DMS153 (cell line): ENCODE data around the gene FAM174A.

Source experiments
- DNase-seq: peaks from one replicate; lab custom pipeline; 2025; lab: John Stamatoyannopoulos, UW

FAM174A gene

DNA sequence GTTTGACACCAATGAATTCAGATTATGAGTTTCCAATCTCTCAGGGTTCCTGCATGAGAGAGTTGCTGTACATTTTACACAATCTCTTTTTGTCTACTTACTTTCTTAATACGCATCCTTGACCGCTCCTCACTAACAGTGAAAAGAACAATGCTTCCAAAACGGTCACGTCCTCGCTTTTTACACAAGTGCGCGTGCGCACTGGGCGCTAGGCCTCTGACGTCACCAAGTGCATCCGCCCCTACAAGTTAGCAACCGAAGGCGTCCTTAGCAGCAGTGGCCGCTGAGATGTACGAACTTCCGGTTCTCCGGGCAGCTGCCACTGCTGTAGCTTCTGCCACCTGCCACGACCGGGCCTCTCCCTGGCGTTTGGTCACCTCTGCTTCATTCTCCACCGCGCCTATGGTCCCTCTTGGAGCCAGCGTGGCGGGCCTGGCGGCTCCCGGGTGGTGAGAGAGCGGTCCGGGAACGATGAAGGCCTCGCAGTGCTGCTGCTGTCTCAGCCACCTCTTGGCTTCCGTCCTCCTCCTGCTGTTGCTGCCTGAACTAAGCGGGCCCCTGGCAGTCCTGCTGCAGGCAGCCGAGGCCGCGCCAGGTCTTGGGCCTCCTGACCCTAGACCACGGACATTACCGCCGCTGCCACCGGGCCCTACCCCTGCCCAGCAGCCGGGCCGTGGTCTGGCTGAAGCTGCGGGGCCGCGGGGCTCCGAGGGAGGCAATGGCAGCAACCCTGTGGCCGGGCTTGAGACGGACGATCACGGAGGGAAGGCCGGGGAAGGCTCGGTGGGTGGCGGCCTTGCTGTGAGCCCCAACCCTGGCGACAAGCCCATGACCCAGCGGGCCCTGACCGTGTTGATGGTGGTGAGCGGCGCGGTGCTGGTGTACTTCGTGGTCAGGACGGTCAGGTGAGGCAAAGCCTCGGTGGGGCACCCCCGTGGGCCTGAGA is at the start of gene FAM174A:
Gene FAM174A (plus strand): TSS at position 315 of the 946 bp plus-strand sequence. CDS start 157 bp downstream, at position 472.
- DNase-seq = peak; percentile 85

DNA sequence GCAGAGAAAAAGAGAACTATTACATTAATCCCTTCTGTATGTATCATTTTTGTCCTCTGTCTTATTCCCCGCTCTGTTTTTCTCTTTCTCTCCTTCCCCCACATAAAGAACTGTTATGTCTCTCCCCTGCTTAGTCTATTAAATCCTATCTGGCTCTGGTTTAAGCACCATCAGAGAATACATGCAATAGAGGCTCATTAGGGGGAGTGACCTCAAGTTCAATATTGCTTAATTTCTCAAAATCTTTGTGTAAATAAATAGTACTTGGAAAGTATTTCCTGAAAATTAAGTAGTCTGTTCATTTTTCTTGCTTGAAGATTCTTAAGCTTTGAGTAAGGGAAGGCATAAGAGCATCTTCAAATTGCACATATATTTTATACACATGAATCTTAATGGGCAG is 41.2 kb upstream of the FAM174A start:
- no peak for DNase-seq

DNA sequence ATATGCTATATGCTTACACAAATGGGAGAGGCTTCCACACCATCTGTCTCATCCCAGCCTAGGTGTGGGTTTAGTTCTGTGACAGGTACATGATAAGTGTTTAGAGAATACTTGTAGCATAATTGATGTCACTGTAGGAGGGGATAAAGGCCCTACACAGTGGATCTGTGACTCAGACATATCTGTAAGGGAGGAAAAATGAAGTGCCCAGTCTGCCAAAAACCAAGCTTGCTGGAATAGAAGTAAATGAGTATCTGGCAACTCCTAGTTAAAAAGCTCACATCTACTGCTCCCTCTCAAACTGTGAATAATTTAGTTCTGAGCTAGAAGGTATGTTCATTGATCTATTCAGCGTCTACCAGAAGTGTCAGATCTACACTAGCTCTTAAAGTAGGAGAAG is 38.9 kb upstream of the FAM174A start:
- DNase-seq = peak; percentile 10

DNA sequence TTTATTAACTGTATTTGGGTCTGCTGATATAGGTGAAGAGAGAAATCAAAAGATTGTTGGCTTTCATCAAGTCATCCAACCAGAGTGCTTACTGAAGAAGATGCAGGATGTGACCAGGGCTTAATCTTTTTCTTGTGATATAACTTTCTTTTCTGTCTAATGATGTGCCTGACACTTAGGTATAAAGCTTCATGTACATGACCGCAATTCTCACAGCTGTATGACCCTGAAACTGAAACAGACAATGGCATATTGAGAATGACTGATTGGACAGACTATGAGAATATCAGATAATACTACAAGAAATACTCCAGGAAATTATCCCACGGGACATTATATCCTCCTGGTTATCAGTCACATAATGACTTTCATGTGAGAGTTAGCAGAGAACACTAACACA is 32.5 kb upstream of the FAM174A start:
- DNase-seq = no peak

DNA sequence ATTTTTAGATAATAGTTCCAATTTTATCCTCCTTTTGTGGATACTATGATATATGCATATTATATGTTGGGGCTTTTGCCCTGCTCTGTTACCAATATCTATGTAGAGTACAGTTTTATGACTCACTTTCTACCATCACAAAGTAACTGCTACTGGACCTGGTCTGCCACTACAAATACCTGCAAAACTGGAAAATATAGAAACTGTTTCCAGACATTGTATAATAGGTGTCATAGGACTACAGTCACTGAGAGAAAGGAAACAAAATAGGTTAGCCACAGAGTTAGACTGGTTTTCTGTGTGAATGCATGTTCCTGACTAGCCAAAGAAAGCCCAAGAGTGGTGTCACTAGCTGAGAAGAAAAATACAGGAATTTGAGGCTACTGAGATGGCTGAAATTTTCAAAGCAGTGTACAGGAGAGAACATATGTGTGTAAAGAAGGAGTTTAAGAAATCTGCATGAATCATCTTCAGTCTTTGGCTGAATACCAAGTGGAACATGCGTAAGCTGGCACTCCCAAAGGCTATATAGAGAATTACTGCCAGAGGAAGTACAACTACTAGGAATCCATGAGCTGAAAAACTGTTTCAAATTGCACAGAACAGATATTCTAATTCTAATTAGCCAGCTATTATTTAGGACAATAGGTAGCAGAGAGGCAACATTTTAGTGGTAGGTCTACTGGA is 29.0 kb upstream of the FAM174A start:
- DNase-seq = no peak

DNA sequence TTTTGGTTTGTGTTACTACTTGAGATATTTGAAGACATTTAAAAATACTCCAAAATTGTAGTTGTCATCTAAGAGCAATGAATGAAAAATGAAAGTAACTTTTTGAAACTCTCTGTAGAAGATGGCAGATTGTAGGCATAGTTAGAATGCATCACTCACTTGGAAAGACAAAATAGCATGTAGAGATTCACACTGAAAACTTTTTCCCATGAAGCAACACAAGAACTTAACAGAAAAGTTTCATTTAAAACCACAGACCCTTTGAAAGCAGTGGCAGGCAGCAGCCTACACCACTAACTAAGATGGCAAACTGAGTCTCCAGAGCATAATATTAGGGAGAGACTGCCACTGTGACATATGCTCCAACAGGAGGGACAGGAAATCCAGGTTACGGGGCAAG is 18.9 kb upstream of the FAM174A start:
- DNase-seq = no peak

DNA sequence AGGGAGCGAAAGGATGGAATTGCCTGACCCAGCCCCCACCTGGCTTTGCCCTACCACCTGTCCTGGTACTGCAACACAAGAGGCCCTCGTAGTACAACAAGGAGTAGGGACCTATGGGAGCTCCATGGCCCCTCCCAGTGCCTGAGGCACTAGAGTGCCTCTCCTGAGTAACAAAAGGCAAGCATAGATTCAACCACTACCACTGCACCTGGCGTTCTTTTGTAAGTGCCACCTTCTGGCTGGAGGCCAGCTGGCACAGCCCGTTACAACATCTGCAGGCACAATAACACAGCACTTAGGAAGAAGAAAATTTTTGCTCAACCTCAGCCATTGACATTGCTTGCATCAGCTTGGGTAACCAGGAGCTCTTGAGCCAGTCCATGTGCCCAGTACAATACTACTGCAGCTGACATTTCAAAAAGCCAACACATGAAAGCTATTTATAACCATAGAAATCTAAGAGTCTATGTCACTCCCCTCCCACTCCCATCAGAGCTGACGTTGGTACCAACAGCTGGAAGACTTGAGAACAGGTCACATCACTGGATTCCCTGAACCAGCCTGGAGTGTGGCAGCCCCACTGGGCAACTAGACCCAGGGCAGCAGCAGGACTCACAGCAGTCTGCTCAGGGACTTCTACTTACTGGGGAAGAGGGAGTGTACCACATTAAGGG is 17.7 kb upstream of the FAM174A start:
- peak; percentile 96 for DNase-seq

DNA sequence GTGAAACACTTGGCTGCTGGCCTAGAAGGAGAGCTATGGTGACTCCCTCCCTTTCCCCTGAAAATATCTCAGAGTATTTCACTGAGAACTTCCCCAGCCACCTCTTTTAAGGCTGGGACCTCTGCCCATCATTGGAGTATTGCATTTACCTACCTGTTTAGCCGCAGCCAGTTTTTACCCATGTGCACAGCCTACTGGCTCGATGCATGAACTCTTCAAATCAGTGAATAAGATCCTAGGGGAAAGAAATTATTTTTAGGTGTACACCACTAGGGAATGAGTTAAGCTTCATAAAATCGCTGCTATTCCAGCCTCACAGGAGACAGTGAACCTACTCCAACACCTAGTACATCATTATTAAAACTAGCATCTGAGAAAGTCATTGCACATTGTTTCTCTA is 16.8 kb upstream of the FAM174A start:
- no peak for DNase-seq

DNA sequence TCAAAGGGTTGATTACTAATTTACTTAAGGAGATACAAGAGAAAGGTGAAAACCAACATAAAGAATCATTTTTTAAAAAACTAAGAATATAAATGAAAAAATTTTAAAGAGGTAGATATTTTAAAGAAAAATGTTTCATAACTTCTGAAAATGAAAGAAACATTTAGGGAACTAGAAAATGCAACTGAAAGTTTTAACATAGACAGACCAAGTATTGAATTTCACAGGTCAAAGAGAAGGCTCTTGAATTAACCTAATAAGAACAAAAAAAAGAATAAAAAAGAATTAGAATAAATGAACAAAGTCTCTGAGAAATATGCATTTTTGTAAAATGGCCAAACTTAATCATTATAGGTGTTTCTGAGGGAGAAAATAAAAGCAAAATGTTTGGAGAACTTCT is 16.1 kb upstream of the FAM174A start:
- DNase-seq = no peak

DNA sequence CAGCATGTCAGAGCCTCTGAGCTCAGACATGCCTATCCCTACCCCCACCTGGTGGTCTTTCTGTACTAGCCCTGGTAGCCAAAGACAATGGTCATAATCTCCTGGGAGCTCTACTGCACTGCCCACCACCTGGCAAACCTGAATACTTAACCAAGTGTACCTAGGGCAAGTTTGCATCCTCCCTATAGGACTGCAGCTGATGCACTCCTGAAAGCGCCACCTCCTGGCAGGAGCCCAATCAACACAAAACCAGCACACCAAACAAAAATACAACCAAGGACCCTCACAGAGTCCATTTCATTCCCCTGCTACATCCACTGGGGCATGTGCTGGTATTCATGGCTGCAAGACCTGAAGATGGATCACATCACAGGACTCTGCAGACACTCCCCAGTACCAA is 14.8 kb upstream of the FAM174A start:
- DNase-seq = no peak

DNA sequence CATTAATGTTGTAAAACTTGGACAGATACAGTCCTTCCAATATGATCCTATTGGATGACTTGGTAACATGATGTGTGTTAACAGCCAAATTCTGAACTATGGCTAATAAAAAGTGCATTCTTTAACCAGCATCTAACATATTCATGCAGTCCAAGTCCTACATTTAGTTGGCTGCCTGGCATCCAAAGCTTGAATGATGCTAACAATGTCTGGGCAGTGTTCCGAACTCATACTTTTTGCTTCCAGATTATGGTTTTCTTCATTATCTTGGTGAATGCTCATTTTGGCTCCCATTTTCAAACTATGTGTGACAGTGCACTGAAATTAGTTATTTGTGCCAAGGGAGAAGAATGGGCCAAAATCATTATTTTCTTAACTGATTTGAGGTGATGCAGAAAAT is 2.8 kb downstream of the FAM174A start:
- no peak for DNase-seq

DNA sequence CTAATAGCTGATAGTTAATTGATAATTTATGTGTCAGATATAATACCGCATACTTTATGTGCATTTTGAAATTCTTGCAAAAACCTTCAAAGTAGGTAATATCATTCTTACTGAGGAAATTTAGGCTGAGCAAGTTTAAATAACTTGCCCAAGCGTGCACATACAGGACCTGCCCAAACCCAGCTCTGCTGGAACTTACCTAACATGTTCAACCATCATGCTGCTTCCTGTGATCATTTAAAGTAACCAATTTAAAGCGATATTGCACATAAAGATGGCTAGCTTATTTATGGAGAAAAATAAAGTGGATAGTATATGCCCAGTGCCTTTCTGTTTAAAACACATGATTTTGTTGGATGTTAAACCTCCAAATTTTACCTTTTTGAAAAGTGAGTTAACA is 4.3 kb downstream of the FAM174A start:
- no peak for DNase-seq

DNA sequence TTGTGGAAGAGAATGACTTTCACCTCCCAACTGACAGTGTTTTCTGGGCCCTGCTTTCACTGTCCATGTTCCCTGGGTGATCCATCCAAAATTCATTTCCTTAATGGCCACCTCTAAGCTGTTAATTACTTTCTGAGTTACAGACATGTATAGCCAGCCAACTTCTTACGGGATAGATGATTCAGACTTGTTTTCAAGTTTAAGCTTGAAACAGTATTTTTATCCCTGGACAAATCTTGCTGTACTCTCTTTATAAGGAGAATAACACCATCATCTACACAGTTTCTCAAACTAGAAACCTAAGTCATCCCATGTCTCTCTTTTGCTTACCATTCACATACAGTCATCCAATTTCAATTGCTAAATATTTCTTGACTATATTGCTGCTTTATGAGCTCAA is 6.9 kb downstream of the FAM174A start:
- no peak for DNase-seq

DNA sequence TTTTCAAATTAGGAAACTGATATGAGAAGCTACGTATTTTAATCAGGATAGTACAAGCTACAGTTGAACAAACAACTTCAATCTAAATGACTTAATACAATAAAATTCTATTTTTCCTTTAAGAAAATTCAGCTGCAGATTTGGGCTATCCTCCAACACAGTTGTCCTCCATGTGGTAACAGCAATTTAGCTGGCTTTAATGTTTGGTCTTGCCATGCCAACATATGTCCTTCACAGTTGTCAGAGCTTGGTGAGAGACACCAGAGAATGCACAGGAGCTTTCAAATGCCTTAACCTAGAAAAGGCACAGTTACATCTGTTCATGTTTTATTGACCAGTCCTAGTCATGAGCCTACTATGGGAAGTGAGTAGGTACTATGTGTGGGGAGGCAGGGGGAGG is 10.8 kb downstream of the FAM174A start:
- DNase-seq = no peak

DNA sequence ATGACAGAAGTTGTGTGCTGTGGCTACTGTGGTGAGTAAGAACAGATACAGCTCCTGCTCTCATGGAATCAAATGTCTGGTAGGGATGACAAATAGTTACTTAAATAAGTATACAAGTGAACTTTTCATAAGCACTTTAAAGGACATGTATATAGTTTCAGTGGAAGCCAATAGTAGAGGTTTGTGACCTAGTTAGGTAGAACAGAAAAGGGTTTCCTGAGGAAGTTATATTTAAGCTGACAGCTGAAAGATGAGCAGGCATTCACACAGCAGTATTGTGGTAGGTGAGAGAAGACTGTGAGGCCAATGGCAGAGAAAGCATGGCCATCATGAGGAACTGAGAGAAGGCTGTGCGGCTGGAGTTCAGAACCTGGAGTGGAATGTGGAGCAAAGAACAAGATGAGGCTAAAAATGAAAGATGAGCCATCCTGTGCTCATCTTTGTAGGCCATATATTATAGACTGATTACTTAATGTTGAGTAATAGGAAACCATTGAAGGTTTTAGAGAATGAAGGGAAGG is 15.4 kb downstream of the FAM174A start:
- no peak for DNase-seq

DNA sequence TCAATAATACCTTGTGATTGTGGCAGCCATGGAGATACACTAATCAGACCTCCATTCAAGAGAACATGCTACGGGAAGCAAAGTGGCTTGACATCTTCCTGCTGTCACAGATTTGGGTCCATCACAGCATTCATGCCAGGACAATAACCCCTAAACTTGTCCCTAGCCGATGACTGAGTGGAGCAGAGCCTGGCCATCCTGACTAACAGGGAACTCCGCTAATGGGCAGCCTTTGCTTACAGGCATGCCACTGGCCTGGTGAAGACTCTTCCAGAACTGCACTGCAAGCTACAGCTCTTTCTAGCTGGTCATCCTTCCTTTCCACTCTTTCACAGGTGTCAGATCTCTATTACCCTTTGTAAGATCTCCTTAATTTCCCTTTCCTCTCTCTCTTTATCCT is 16.0 kb downstream of the FAM174A start:
- DNase-seq = no peak

DNA sequence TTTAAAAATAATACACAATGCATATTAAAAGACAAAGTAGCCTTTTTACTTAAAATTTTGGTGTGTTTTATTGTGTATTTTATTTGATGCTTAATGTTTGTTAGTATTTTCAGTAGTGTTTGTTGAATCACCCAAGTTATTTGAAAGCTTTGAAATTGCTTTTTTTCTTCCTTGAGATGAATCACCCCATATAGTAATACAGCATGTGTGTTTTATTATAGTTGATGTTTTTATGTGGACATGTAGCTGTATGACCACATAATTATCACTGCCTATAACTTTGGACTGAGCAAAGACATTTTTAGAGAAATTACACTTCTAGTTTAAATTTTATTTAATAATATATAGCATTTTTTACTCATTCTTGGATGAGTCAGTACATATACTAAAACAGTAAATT is 18.0 kb downstream of the FAM174A start:
- no peak for DNase-seq

DNA sequence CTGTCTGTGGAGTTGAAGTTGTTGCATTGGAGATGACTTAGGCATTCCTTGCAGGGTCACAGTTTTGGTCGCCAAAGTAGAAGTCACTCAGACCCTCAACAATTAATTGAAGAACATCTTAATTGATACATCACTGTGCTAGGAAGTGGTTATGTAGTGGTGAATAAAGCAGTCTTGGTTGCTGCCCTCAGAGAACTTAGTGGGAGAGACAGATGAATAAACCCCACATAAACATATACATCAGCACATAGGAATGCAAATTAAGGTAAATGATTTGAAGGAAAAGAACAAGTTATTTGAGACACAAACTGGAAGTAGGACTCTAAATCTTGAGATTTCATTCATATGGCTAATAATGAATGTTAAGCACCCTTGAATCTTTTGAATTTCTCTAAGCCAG is 25.7 kb downstream of the FAM174A start:
- no peak for DNase-seq

DNA sequence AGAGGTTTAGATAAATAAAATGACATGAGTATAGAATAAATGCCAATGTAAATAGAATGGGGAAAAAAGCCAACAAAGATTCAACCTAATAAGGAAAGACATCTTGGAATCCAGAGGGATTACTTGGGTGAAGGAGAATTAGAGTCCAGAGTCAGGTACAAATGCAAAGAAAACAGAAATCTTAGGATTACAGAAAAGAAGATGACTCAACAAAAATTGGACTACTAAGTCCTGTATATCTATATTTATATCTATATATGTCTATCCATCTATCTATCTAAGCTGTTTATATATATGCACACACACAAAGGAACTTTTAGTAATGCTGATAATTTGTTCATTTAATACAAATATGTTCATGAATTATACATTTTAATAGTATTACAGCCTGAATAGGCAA is 27.6 kb downstream of the FAM174A start:
- DNase-seq = no peak

DNA sequence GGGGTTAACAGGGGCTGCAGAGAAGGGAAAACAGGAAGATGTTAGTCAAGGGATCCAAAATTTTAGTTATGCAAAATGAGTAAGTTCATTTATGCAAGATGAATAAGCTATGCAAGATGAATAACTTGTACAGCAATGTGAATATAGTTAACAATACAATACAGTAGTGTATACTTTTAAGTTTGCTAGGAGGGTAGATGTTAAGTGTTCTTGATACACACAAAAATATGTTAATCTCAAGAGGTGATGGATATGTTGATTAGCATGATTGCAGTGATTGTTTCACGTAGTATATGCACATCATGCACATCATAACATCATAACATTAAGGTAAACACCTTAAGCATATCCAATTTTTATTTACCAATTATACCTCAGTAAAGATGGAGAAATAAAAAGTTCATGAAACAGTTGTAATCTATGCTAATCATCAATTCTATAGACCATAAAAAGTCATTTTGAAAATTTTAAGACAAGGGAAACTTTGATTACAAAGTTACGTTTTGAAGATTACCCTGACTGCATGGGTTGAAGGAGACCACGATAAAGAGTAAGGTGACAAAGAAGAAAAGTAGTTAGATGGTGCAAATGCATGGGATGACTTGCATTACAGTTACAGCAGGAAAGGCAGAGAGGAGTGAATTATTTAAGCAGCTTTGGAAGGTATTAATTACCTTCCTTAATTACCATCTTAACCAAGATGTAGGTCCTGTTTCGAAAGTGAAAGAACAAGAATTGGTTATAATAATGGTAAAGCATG is 31.4 kb downstream of the FAM174A start:
- no peak for DNase-seq

DNA sequence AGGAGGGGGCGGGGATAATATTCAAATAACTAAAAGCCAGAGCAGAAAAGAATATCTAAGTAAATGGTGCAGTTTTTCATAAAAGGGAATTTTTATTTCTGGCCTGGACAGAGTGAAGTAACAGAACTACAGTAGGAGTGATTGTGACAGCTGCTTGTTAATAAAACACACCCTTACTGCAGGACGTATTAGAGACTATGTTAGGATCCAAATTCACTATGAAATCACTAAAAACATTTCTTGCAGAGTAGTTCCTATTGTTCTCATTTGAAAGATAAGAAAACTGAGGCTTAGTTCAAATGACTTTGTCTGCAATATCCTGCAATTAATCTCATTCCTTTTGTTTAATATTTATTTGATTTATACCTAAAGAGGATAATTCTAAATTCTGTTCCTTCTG is 39.5 kb downstream of the FAM174A start:
- DNase-seq = no peak

DNA sequence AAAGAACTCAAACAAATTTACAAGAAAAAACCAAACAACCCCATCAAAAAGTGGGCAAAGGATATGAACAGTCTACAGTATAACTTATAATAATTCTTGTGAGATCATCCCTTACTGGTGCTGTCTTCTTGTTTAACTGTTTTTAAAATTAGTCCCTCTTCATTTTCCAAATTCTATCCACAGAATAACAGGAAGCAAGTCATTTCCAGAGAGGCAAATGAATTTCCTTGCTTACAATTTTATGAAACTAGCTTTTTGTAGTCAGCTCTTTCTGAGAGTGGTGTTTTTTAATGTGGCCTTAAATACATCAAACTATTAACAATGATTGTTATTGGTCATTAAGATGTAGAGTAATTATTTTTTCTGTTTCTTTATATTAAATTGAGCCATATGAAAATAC is 40.6 kb downstream of the FAM174A start:
- DNase-seq = no peak
